Endothelial cell of umbilical vein (primary cell): ENCODE data around the gene BAZ1B.

ENCODE experiments used
- CTCF ChIP-seq, 2 donors: IDR thresholded peaks; 1 replicate in 1 of 2; 2 replicates in 1 of 2; pipeline ENCODE4 v1.5.1; 2011; ENCODE audit warnings: low read length in 2 of 2, mild to moderate bottlenecking in 2 of 2, moderate library complexity in 2 of 2, control low read depth in 1 of 2, inconsistent platforms in 1 of 2, low read depth in 1 of 2; ENCODE audit not compliant: insufficient read depth in 1 of 2; ENCODE audit errors: extremely low read depth in 1 of 2
- EZH2 ChIP-seq: IDR thresholded peaks from 2 replicates; pipeline ENCODE4 v1.6.1; 2012; ENCODE audit warnings: borderline replicate concordance, low read depth, mild to moderate bottlenecking, moderate library complexity, low read length, inconsistent platforms; ENCODE audit not compliant: severe bottlenecking
- GATA2 ChIP-seq: IDR thresholded peaks from 2 replicates; pipeline ENCODE4 v1.7.0; 2011; ENCODE audit warnings: low read depth, mild to moderate bottlenecking, moderate library complexity, mixed read lengths, low read length; ENCODE audit not compliant: insufficient read length, insufficient read depth
- JUN ChIP-seq: IDR thresholded peaks from 2 replicates; pipeline ENCODE4 v1.6.1; 2011; ENCODE audit warnings: borderline replicate concordance, low read depth; ENCODE audit not compliant: insufficient read length, insufficient read depth
- POLR2A ChIP-seq: IDR thresholded peaks from 2 replicates; pipeline ENCODE4 v1.6.1; 2012; ENCODE audit warnings: low read depth, mild to moderate bottlenecking, control low read depth, low read length
- POLR2AphosphoS5 ChIP-seq: IDR thresholded peaks from 2 replicates; pipeline ENCODE4 v1.6.1; 2012; ENCODE audit warnings: low read depth, mild to moderate bottlenecking, control low read depth, low read length, moderate library complexity; ENCODE audit not compliant: insufficient read depth

- no peak for TF ChIP-seq POLR2A
- TF ChIP-seq CTCF (IDR thresholded peaks at IDR 0.05; ENCODE audit: extremely low read depth in 1 of 2, insufficient read depth in 1 of 2, low read depth in 1 of 2, low read length in 2 of 2): no peak
- no peak for TF ChIP-seq GATA2
- no peak for TF ChIP-seq EZH2
- no peak for TF ChIP-seq POLR2AphosphoS5
- no peak for TF ChIP-seq JUN
Observed at GRCh38 chr7:73446682-73447081, 75.4 kb downstream of the BAZ1B start.
